GM19324 (cell line): ENCODE data around the gene CLIP3.
"Not testable (repeated sequence)": the region's sequence is repeated elsewhere in the genome, so short reads cannot be mapped to it uniquely, and the experiment has no call there.

ENCODE experiments used
- ATAC-seq: cut with Tn5 transposase; IDR thresholded peaks from one replicate; pipeline ENCODE4 v1.9.1; 2021; ENCODE audit warnings: mild to moderate bottlenecking, moderate library complexity; ENCODE audit not compliant: unreplicated experiment, low FRiP score

Gene CLIP3

GRCh38 chr19:36032251-36033104 lies at the start of gene CLIP3:
Gene CLIP3 (minus strand): TSS chr19:36032873. CDS start chr19:36032357, 516 bp downstream.
- no peak for ATAC-seq

GRCh38 chr19:36081894-36082293 lies 49.2 kb upstream of the CLIP3 start:
- no peak for ATAC-seq

GRCh38 chr19:36081385-36081784 lies 48.7 kb upstream of the CLIP3 start:
- no peak for ATAC-seq

GRCh38 chr19:36079389-36079945 lies 46.8 kb upstream of the CLIP3 start:
- no peak for ATAC-seq

- no peak for ATAC-seq
These were observed 40.6 kb upstream of the CLIP3 start for GRCh38 chr19:36073121-36073876.

- ATAC-seq, result no peak
These were observed 39.4 kb upstream of the CLIP3 start for GRCh38 chr19:36072081-36072480.

DNA sequence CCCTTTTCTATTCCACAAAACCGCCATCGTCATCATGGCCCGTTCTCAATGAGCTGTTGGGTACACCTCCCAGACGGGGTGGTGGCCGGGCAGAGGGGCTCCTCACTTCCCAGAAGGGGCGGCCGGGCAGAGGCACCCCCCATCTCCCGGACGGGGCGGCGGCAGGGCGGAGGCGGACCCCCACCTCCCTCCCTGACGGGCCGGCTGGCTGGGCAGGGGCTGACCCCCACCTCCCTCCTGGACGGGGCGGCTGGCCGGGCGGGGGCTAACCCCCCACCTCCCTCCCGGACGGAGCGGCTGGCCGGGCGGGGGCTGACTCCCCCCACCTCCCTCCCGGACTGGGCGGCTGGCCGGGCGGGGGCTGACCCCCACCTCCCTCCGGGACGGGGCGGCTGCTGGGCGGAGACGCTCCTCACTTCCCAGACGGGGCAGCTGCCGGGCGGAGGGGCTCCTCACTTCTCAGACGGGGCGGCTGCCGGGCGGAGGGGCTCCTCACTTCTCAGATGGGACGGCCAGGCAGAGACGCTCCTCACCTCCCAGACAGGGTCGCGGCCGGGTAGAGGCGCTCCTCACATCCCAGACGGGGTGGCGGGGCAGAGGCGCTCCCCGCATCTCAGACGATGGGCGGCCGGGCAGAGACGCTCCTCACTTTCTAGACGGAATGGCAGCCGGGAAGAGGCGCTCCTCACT lies 36.3 kb upstream of the CLIP3 start:
- not testable (repeated sequence) for ATAC-seq

DNA sequence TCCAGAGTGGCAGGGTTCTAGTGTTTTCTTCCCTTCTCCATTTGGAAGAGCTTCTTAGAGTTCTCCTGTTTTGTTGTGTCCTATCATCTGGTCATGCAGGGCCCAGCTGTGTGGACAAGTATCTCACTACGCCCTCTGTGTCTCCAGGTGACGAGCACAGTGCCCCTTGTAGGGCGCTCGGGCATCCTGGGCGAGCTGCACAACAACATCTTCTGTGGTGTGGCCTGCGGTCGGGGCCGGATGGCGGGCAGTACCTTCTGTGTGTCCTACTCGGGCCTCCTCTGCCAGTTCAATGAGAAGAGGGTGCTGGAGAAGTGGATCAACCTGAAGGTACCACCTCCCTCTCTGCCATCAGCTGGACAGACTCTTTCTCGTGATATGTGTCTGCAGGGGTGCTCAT lies 35.0 kb upstream of the CLIP3 start:
- no peak for ATAC-seq

DNA sequence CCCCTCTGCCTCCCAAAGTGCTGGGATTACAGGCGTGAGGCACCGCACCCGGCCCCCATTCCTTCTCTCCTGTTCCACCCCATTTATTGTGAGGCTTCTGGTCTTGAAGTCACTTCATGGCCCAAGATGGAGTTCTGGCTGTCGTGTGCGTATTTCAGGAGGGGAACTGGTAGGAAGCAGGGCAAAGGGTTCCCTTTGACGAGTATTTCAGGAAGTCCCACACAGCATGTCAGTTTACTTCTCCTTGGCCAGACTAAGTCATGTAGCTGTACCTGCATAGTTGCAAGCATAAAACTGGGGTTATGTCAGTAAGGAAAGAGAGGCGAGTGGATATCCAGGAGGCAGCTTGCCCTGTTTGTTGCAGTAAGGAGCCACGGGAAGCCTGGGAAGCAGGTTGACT lies 32.2 kb upstream of the CLIP3 start:
- no peak for ATAC-seq

DNA sequence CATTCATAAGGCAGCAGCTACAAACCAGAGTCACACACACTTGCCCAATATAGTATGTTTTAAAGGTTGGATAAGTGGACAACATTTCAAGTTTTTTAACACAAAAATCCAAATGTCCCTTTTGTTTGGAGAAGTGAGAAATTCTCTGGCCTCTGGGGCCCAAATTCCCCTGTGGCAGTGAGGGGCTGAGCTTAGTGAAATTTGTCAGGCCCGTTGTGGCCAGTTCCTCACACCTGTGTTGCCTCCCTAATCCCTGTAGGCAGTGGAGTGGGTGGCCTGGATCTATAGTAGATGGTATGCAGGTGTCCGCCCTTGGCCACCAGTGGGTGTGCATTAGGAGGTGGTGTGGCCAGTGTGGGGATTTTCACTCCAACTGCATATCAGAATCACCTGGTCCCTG lies 28.7 kb upstream of the CLIP3 start:
- no peak for ATAC-seq

GRCh38 chr19:36060430-36060829 lies 27.8 kb upstream of the CLIP3 start:
- no peak for ATAC-seq

DNA sequence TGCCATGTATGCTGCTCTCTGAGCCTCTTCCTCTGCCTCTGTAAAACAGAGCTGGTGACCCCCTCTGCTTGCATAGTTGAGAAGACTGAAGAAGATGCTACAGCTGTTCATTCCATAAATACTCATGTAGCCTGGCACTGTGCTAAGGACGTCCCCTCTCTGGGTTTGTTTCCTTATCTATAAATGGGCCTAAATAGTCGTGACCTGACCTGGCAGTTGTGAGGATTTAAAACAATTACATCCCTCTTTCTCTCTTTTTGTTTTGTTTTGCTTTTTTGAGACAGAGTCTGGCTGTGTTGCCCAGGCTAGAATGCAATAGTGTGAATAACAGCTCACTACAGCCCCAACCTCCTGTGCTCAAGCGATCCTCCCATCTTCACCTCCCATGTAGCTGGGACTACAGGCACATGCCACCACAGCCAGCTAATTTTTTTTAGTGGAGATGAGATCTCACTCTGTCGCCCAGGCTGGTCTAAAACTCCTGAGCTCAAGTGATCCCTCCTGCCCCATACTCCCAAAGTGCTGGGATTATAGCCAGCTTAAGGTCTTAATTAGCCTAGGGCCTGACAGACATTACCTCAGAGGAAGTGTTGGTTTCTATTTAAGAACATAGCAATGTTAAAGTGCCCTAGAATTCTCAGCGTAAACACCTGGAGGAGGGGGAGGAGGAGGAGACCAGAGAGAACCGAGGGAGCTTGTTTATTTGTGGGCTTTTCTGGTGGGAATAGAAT lies 26.7 kb upstream of the CLIP3 start:
- no peak for ATAC-seq

- ATAC-seq, result no peak
These were observed 26.0 kb upstream of the CLIP3 start for GRCh38 chr19:36058481-36059179.

- ATAC-seq, result peak; percentile 82
These were observed 22.3 kb upstream of the CLIP3 start, which contains the start of gene WDR62 for GRCh38 chr19:36054733-36055686. Gene WDR62 (plus strand): TSS chr19:36054897. CDS start chr19:36054972, 75 bp downstream.

DNA sequence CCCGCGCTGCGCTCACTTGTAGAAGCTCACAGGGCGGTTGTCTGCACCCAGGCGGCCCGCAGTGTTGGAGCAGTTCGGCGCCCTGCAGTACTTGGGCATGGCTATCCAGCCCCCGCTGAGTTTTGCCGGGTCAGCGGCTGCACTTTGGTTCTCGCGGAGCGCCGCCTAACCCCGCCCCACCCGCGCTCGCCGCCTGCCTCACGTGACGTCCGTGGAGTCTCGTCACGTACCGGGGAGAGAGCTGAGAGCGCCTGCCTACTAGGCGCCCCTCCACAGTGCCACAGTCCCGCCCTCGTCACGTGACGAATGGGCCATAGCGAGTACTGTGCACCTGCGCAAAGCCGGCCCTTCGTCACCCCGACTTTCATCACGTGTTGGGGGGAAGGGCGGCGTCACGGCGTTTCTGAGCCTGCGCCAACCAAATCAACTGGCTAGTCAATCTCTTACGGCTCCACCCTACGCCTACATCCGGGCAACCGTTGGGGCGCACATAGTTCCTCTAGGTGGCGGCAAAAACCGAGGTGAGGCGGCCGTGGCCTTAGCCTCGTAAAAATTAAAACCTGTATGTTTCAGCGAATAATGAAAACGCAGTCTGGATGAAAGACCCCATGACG lies 21.6 kb upstream of the CLIP3 start, which contains the start of gene THAP8:
Gene THAP8 (minus strand): TSS at position 167 of the 614 bp plus-strand sequence. CDS start 68 bp downstream, at position 99.
- ATAC-seq, result peak; percentile 87

DNA sequence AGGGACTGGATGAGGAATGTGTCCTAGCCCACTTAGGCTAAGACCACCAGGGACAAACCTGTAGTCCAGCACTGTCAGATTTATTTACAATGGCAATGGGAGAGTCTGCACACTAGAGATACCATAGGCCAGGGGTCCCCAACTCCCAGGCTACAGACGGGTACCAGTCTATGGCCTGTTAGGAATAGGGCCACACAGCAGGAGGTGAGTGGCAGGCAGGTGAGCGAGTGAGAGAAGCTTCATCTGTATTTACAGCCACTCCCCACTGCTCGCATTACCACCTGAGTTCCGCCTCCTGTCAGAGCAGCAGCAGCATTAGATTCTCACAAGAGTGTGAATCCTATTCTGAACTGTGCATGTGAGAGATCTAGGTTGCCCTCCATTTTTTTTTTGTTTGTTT lies 19.0 kb upstream of the CLIP3 start:
- ATAC-seq, result no peak

- no peak for ATAC-seq
These were observed 18.6 kb upstream of the CLIP3 start for GRCh38 chr19:36051236-36051635.
